Osteoblast (primary cell): Measurements from ENCODE around the gene FLT4. TPM values are rescaled to one million over a fixed set of nuclear protein-coding genes. Genes with fewer than 3 reads are reported as not detected.

Experiments
- DNase-seq: peaks from one replicate; pipeline ENCODE4 v3.0.0; 2011; ENCODE audit warnings: low spot score, mixed read lengths; ENCODE audit not compliant: insufficient read length; ENCODE audit errors: missing footprints
- H2AFZ ChIP-seq: 2 replicates; pipeline ENCODE4 v1.6.0; 2011; ENCODE audit warnings: mild to moderate bottlenecking, low read length
- H3K27ac ChIP-seq: 2 replicates; pipeline ENCODE4 v1.5.1; 2011; ENCODE audit warnings: mild to moderate bottlenecking, low read depth, low read length, moderate library complexity
- H3K27me3 ChIP-seq: 2 replicates; pipeline ENCODE4 v1.6.0; 2012; ENCODE audit warnings: mild to moderate bottlenecking, control low read depth, inconsistent platforms, low read length, moderate library complexity; ENCODE audit not compliant: insufficient read depth
- H3K36me3 ChIP-seq: 2 replicates; pipeline ENCODE4 v1.5.1; 2011; ENCODE audit warnings: mild to moderate bottlenecking, low read length, control low read depth, moderate library complexity; ENCODE audit not compliant: insufficient read depth
- H3K4me1 ChIP-seq: 2 replicates; pipeline ENCODE4 v1.5.1; 2011; ENCODE audit warnings: mild to moderate bottlenecking, low read length, control low read depth, moderate library complexity; ENCODE audit not compliant: insufficient read depth
- H3K4me2 ChIP-seq: 2 replicates; pipeline ENCODE4 v1.6.0; 2011; ENCODE audit warnings: mild to moderate bottlenecking, low read length; ENCODE audit not compliant: insufficient read depth
- H3K4me3 ChIP-seq: fragments of 200-600 bp; sonication (generic); 3 replicates; pipeline ENCODE4 v1.5.1; 2012; ENCODE audit warnings: mild to moderate bottlenecking, low read length, inconsistent platforms; ENCODE audit not compliant: insufficient read depth
- H3K79me2 ChIP-seq: 2 replicates; pipeline ENCODE4 v1.6.0; 2012; ENCODE audit warnings: mild to moderate bottlenecking, low read length, control low read depth, inconsistent platforms; ENCODE audit not compliant: insufficient read depth
- H3K9me3 ChIP-seq: 2 replicates; pipeline ENCODE4 v1.5.1; 2011; ENCODE audit warnings: low read depth, low read length, control low read depth
- H4K20me1 ChIP-seq: 2 replicates; pipeline ENCODE4 v1.6.0; 2012; ENCODE audit warnings: mild to moderate bottlenecking, low read length, control low read depth; ENCODE audit not compliant: insufficient read depth
- CTCF ChIP-seq: IDR thresholded peaks from 2 replicates; pipeline ENCODE4 v1.5.1; 2011; ENCODE audit warnings: mild to moderate bottlenecking, low read depth, low read length, moderate library complexity; ENCODE audit errors: extremely low read depth
- total RNA-seq: library from RNA; depleted of rRNA; stranded (reverse); fragments of >200 nt; gene quantifications from 2 replicates; pipeline ENCODE4 v1.2.3, GENCODE V29; 2012

Gene FLT4
- total RNA-seq, result not detected in 2 replicates

- no peaks in the 10 kb centered on the region for H3K36me3 ChIP-seq
- TF ChIP-seq CTCF, result no peak
- H3K4me2 ChIP-seq, result peak within 1 kb of the TSS; percentile 39
- peak; percentile 74 for DNase-seq
- H4K20me1 ChIP-seq, result no peaks in the 10 kb centered on the region
- H3K4me1 ChIP-seq, result no peaks in the 10 kb centered on the region
- peak within 1 kb of the TSS; percentile 22 for H2AFZ ChIP-seq
- H3K9me3 ChIP-seq, result no peaks in the 10 kb centered on the region
- H3K27ac ChIP-seq, result no peak within 1 kb of the TSS
- H3K4me3 ChIP-seq, result peak within 1 kb of the TSS; percentile 35
- H3K79me2 ChIP-seq, result no peaks in the 10 kb centered on the region
- H3K27me3 ChIP-seq, result peaks cover 37% of the 10 kb centered on the region
Measured at GRCh38 chr5:180649297-180650039, at the start of gene FLT4. TSS of gene FLT4 (minus strand) at chr5:180649600. CDS start at chr5:180649545, 55 bp downstream.

GRCh38 chr5:180699042-180699441 lies 49.6 kb upstream of the FLT4 start:
- no peak for DNase-seq
- H3K27ac ChIP-seq, result no peak overlapping the region
- no peak overlapping the region for H2AFZ ChIP-seq
- H3K79me2 ChIP-seq, result no peaks in the 10 kb centered on the region
- no peak overlapping the region for H3K4me2 ChIP-seq
- no peaks in the 10 kb centered on the region for H4K20me1 ChIP-seq
- H3K4me3 ChIP-seq, result no peak overlapping the region
- no peaks in the 10 kb centered on the region for H3K36me3 ChIP-seq
- H3K4me1 ChIP-seq, result no peaks in the 10 kb centered on the region
- no peak for TF ChIP-seq CTCF
- peaks cover 4% of the 10 kb centered on the region for H3K9me3 ChIP-seq
- no peaks in the 10 kb centered on the region for H3K27me3 ChIP-seq

GRCh38 chr5:180696116-180696515 lies 46.7 kb upstream of the FLT4 start:
- no peak overlapping the region for H2AFZ ChIP-seq
- H4K20me1 ChIP-seq, result no peaks in the 10 kb centered on the region
- H3K9me3 ChIP-seq, result peaks cover 4% of the 10 kb centered on the region
- no peak for DNase-seq
- no peaks in the 10 kb centered on the region for H3K79me2 ChIP-seq
- TF ChIP-seq CTCF, result no peak
- H3K4me3 ChIP-seq, result no peak overlapping the region
- H3K36me3 ChIP-seq, result no peaks in the 10 kb centered on the region
- no peak overlapping the region for H3K27ac ChIP-seq
- no peak overlapping the region for H3K4me2 ChIP-seq
- H3K4me1 ChIP-seq, result no peaks in the 10 kb centered on the region
- H3K27me3 ChIP-seq, result no peaks in the 10 kb centered on the region

GRCh38 chr5:180692429-180692828 lies 43.0 kb upstream of the FLT4 start:
- Histone ChIP-seq H3K4me2 (no peak overlapping the region), H3K36me3 (no peaks in the 10 kb centered on the region), H3K4me3 (no peak overlapping the region), H3K27me3 (peaks cover 6% of the 10 kb centered on the region), H4K20me1 (no peaks in the 10 kb centered on the region), H3K4me1 (no peaks in the 10 kb centered on the region), H3K79me2 (no peaks in the 10 kb centered on the region), H2AFZ (no peak overlapping the region), H3K9me3 (peaks cover 4% of the 10 kb centered on the region), H3K27ac (no peak overlapping the region)
- DNase-seq, result no peak
- TF ChIP-seq CTCF, result no peak
